Measurements from ENCODE around the gene CRADD.
"Not testable (repeated sequence)": the region's sequence is repeated elsewhere in the genome, so short reads cannot be mapped to it uniquely, and the experiment has no call there.

The CRADD gene

DNA sequence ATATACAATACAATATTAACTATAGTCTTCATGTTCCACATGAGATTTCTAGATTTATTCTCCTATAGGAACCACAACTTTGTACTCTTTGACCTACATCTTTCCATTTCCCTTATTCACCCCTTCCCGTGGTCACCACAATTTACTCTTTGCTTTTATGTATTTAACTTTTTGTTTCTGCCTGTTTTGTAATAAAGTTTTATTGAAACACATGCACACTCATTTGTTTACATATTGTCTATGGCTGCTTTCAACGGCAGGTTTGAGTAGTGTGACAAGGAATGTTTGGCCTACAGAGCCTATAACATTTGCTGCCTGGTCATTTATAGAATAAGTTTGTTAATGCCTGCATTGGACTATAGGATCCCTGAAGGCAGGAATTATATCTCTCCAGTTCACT is 231.1 kb downstream of the CRADD start:
- TF ChIP-seq GATA1 (IDR thresholded peaks at IDR 0.05; ENCODE audit: low read depth, low read length) (no peak), POLR2A (IDR thresholded peaks at IDR 0.05; ENCODE audit: low read length) (no peak)
- DNase-seq: no peak

DNA sequence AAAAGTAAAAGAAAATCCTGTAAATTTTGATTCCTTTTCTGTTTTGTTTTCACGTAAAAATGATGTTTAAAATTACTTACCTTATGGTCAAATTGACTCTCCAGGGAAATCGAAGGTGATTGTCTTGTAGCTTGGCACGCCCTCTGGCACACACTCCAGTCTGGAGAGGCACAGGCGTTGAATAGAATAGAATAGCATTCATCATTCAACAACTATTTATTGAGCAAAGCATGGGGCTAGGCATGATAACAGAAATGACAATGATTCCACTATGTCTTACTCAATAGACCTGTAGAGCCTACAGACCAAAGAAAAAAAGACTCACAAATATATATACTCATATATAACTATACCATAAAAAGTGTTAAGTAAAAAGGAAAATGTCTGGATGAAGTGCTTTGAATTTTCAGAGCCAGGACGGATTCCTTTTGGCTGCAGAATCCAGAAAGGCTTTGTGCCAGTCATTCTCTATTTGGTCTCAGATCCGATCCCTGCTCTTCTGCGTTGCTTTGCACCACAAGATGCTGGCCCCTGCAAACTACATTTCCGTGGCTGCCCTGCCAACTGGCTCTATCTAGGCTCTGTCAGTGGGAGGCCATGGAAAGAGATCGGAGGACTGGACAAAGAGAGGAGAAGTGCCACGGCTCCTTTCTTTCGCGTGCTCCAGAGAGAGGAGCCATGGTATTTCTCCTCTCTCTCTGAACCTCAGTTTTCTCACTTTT is 231.8 kb downstream of the CRADD start:
- TF ChIP-seq GATA1 (IDR thresholded peaks at IDR 0.05; ENCODE audit: low read depth, low read length) (no peak), POLR2A (IDR thresholded peaks at IDR 0.05; ENCODE audit: low read length) (no peak)
- DNase-seq: no peak

DNA sequence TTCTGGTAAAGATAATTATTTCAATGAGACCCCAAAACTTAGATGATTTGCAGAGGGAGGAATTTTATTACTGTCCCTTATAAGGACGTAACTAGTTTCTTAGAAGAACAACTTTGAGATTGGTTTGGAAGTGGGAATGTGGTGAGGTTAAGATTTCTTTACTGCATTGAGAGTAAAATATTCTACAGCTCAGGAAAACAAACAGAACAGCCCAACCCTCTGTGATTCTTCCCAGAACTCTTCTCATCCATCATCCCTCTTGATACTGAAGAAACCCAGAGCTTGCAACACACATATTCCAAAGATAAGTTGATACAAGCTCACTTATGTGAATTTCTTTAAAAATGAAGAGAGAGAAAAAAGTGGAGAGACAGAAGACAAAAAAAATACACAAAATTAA is 234.2 kb downstream of the CRADD start:
- TF ChIP-seq GATA1 (IDR thresholded peaks at IDR 0.05; ENCODE audit: low read depth, low read length) (no peak), POLR2A (IDR thresholded peaks at IDR 0.05; ENCODE audit: low read length) (no peak)
- DNase-seq: no peak

DNA sequence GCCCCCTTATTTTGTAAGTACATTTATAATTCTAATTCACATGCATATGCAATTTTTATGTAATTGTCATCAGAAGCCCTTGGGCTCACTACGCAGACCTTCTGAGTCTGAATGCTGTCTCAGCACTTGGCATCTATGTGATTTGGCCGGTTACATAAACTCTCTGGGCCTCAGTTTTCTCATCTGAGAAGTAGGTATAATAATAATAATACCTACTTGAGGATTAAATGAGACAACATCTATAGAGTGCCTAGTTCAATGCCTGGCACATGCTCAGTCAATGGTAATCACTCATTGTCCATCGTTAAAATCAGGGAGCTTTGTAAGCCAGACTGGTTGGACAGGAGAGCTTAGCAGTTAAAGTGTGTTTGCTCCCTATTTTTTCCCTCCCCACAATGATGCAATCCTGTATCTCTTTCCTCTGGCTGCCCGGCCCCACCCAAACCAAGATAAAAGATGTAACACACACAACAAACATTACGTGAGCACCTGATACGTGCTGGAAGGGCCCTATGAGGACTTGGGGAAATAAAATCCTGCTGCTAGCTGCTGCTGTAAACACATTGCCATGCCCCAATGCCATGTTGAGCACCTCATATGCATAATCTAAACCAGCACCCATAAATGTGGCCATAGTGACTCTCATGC is 235.0 kb downstream of the CRADD start:
- DNase-seq: peak; percentile 62 to 78
- TF ChIP-seq GATA1 (IDR thresholded peaks at IDR 0.05; ENCODE audit: low read depth, low read length) (no peak), POLR2A (IDR thresholded peaks at IDR 0.05; ENCODE audit: low read length) (no peak)

DNA sequence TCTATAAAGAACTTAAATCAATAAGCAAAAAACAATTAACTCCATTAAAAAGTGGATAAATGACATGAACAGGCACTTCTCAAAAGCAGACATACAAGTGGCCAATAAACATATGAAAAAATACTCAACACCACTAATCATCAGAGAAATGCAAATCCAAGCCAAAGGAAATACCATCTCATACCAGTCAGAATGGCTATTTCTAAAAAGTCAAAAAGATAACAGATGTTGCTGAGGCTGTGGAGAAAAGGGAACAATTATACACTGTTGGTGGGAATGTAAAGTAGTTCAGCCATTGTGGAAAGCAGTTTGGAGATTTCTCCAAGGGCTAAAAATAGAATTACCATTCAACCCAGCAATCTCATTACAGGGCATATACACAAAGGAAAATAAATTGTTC is 236.7 kb downstream of the CRADD start:
- no peak for DNase-seq

DNA sequence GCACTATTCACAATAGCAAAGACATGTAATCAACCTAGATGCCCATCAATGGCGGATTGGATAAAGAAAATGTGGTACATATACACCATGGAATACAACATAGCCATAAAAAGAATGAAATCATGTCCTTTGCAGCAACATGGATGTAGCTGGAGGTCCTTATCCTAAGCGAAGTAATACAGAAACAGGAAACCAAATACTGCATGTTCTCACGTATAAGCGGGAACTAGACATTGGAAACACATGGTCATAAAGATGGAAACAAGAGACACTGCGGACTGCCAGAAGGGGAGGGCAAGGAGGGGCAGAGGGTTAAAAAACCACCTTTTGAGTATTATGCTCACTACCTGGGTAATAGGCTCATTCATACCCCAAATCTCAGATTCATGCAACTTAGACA is 237.1 kb downstream of the CRADD start:
- TF ChIP-seq POLR2A (IDR thresholded peaks at IDR 0.05; ENCODE audit: low read length) (no peak), GATA1 (IDR thresholded peaks at IDR 0.05; ENCODE audit: low read depth, low read length) (no peak)
- DNase-seq: no peak

More for the DNA sequence above, 236.7 kb downstream of the CRADD start:
- no peak for TF ChIP-seq GATA1 (IDR thresholded peaks at IDR 0.05; ENCODE audit: low read depth, low read length)
- TF ChIP-seq POLR2A (IDR thresholded peaks at IDR 0.05; ENCODE audit: low read length): no peak

DNA sequence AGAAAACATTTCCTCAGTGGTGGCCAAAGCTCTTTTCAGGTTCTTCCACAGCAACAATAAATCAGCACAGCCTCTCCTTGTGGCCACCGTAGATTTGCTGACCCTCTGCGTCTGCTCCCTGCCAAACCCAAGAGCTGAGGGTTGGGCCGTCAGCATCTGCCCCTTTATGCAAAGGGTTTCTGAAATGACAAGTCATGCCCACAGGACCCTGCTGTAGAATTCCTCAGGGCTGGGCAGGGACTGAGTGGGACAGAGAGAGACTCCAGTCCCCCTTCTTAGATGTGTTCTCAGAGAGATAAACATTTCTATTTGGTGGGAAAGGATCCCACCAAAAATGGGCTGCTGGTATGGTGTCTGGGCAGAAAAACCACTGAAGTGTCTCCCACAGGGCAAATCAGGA is 238.2 kb downstream of the CRADD start:
- DNase-seq: no peak
- TF ChIP-seq POLR2A (IDR thresholded peaks at IDR 0.05; ENCODE audit: low read length) (no peak), GATA1 (IDR thresholded peaks at IDR 0.05; ENCODE audit: low read depth, low read length) (no peak)

DNA sequence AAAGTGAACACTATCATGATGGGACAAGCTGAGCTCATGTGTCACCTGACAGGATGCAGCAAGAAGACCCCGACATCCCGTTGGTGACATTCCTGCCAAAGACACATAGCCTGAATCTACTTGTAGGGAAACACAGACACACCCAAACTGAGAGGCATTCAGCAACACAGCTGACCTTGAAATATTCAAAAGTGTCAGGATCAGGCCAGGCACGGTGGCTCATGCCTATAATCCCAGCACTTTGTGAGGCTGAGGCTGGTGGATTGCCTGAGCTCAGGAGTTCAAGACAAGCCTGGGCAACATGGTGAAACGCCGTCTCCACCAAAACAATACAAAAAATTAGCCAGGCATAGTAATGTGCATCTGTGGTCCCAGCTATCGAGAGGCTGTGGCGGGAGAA is 239.2 kb downstream of the CRADD start:
- no peak for TF ChIP-seq POLR2A (IDR thresholded peaks at IDR 0.05; ENCODE audit: low read length)
- TF ChIP-seq GATA1 (IDR thresholded peaks at IDR 0.05; ENCODE audit: low read depth, low read length): no peak
- DNase-seq: no peak

DNA sequence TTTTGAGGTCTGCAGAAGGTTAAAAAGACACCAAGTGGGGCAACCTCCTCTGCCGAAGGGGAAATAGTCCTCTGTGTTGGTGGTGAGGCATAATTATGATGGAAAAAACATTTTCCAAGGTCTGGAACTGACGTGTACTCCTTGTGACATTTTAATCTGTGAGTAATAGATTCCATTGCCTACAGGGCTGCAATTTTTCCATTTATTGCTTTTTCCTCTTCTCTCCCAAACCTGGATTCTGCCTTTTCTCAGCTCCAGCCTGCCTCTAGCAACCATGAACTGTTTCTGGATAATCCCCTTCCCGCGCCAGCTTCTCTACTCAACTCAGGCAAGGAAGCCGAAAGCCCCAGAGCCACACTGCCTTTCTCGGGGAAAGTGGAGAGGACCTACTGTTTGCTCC is 241.1 kb downstream of the CRADD start:
- TF ChIP-seq POLR2A (IDR thresholded peaks at IDR 0.05; ENCODE audit: low read length) (no peak), GATA1 (IDR thresholded peaks at IDR 0.05; ENCODE audit: low read depth, low read length) (no peak)
- DNase-seq: no peak

DNA sequence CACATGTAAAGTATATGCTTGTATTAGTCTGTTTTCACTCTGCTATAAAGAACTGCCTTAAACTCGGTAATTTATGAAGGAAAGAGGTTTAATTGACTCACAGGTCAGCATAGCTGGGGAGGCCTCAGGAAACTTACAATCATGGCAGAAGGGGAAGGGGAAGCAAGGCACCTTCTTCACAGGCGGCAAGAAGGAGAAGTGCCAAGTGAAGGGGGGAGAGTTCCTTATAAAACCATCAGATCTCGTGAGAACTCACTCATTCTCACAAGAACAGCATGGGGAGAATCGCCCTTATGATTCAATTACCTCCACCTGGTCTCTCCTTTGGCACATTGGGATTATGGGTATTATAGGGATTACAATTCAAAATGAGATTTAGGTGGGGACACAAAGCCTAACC is 241.7 kb downstream of the CRADD start:
- no peak for TF ChIP-seq POLR2A (IDR thresholded peaks at IDR 0.05; ENCODE audit: low read length)
- TF ChIP-seq GATA1 (IDR thresholded peaks at IDR 0.05; ENCODE audit: low read depth, low read length): no peak
- no peak for DNase-seq

DNA sequence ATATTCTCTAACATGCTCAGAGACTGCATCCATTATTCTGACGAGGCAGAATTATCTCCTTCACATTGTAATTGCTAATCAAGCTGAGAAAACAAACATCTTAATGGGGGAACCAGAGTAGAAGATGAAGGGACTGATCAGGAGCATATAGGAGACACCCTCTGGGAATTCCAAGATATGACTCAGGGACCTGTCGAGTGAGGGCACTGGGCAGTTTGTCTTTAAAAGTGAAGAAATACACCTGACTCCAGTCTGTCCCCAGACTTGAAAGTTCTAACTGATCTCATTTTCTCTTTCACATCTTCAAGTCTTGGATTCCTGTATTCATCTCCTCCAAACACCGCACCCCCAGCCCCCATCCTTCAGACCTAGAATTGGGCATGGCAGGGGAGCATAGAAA is 244.3 kb downstream of the CRADD start:
- DNase-seq: no peak
- TF ChIP-seq POLR2A (IDR thresholded peaks at IDR 0.05; ENCODE audit: low read length): no peak
- no peak for TF ChIP-seq GATA1 (IDR thresholded peaks at IDR 0.05; ENCODE audit: low read depth, low read length)

DNA sequence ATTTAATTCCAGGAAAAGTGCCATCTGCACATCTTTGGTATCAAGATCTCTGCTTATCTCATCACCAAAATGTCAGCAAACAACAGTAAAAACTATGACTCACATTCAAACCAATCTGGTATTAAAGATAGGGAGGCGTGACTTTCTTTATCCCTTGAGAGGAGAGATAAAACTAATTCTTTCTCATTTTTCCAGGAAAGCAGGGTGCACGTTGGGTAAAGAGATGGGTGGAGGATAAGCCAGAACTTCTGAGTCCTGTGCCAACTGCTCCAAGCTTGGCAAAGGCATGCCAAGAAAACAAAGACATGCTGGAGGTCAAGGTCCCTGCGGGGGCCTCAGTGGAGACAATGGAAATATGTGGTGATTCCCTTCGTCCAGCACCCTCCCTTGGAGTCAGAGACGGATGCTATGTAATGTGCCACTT is 245.4 kb downstream of the CRADD start:
- peak; percentile 47 to 83 for DNase-seq
- TF ChIP-seq POLR2A (IDR thresholded peaks at IDR 0.05; ENCODE audit: low read length) (no peak), GATA1 (IDR thresholded peaks at IDR 0.05; ENCODE audit: low read depth, low read length) (no peak)

DNA sequence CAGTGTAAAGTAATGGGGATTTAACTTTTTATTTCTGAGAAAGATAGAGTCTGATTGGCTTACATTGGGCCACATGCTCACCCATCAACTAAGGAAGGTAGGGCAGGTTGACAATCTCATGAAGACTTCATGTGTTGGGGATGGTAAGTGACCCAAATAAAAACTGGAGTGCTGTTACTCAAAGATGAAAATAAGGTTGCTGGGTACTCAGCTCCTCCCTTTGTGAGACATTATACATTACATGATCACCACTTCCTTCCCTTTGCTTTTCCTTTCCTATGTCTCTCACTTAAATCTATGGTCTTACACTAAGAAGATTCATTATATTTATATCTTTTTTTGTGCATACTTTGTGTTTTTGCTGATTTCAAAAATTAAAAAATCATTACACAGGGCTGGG is 247.2 kb downstream of the CRADD start:
- no peak for TF ChIP-seq POLR2A (IDR thresholded peaks at IDR 0.05; ENCODE audit: low read length)
- TF ChIP-seq GATA1 (IDR thresholded peaks at IDR 0.05; ENCODE audit: low read depth, low read length): no peak
- no peak for DNase-seq

DNA sequence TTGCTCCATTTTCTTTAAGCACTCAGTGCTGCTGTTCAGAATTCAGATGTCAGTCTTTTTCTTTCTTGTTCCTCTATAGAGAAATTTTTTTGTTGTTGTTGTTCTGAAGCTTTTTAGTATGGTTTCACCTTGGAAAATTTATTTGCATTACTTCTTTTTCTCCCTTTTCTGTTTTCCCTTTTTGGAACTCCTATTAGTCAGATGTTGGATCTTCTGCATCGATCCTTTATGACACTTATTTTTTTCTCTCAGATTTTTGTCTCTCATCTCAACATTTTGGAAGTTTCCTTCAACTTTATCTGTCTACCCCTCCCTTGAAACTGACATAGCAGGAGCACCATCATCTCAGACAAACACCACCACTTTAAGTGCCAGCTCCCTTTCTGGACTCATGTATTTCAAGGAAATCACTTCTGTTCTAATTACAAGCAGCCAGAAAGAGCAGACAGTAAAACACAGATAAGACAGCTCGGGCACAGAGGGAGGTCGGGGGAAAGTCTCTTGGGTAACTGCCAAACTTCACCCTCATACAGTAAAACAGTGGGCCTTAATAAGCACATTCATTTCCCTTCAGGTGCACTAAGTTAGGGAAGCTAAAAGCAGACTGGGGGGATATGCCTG is 248.5 kb downstream of the CRADD start:
- TF ChIP-seq POLR2A (IDR thresholded peaks at IDR 0.05; ENCODE audit: low read length) (no peak), GATA1 (IDR thresholded peaks at IDR 0.05; ENCODE audit: low read depth, low read length) (no peak)
- peak in 1 of 2 experiments; percentile 52 for DNase-seq

DNA sequence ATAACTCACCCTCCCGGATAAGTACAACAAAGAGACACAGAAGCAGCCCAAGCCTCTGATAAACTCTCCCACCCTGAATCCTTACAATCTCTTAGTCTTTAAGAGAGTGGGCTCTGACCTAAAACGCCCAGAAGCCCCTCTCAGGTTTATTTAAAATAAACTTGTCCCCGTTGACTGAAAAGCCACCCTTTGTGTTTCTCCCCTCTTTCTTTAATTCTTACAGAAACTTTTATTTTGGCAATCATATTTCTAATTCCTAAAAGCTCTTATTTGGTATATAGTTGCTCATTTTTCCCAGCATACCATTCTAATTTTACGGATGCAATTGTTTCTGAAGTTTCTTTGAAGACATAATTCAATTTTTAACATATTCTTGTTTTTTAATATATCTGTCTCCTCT is 249.1 kb downstream of the CRADD start:
- no peak for TF ChIP-seq POLR2A (IDR thresholded peaks at IDR 0.05; ENCODE audit: low read length)
- no peak for TF ChIP-seq GATA1 (IDR thresholded peaks at IDR 0.05; ENCODE audit: low read depth, low read length)
- no peak for DNase-seq

DNA sequence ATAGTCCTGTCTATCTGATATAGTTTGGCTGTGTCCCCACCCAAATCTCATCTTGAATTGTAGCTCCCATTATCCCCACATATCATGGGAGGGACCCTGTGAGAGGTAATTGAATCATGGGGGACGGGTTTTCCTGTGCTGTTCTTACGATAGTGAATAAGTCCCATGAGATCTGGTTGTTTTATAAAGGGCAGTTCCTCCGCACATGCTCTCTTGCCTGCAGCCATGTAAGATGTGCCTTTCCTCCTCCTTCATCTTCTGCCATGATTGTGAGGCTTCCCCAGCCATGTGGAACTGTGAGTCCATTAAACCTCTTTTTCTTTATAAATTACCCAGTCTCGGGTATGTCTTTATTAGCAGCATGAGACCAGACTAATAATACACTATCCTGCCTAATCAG is 251.9 kb downstream of the CRADD start:
- DNase-seq: not testable (repeated sequence)
